ENCODE results near the gene TUBA4A.

TUBA4A gene

GRCh38 chr2:219272995-219273394 is 19.3 kb upstream of the TUBA4A start:
- DNase-seq (ENCODE audit: low read depth) = no peak
- TF ChIP-seq CTCF (IDR thresholded peaks at IDR 0.05; ENCODE audit: low read depth, low read length) (no peak), MYC (IDR thresholded peaks at IDR 0.05; ENCODE audit: low read depth, low read length) (no peak), POLR2A (IDR thresholded peaks at IDR 0.05; ENCODE audit: extremely low read depth, insufficient read length) (no peak), MAX (IDR thresholded peaks at IDR 0.05; ENCODE audit: low read depth, low read length) (no peak)
- no peak overlapping the region for H3K4me3 ChIP-seq (ENCODE audit: low read depth, low read length)

GRCh38 chr2:219272356-219272755 is 18.6 kb upstream of the TUBA4A start:
- TF ChIP-seq POLR2A (IDR thresholded peaks at IDR 0.05; ENCODE audit: extremely low read depth, insufficient read length) (no peak), MYC (IDR thresholded peaks at IDR 0.05; ENCODE audit: low read depth, low read length) (no peak), CTCF (IDR thresholded peaks at IDR 0.05; ENCODE audit: low read depth, low read length) (no peak), MAX (IDR thresholded peaks at IDR 0.05; ENCODE audit: low read depth, low read length) (no peak)
- no peak overlapping the region for H3K4me3 ChIP-seq (ENCODE audit: low read depth, low read length)
- DNase-seq (ENCODE audit: low read depth) = no peak

GRCh38 chr2:219271021-219271420 is 17.3 kb upstream of the TUBA4A start:
- no peak for DNase-seq (ENCODE audit: low read depth)
- no peak overlapping the region for H3K4me3 ChIP-seq (ENCODE audit: low read depth, low read length)
- TF ChIP-seq MAX (IDR thresholded peaks at IDR 0.05; ENCODE audit: low read depth, low read length) (no peak), POLR2A (IDR thresholded peaks at IDR 0.05; ENCODE audit: extremely low read depth, insufficient read length) (no peak), CTCF (IDR thresholded peaks at IDR 0.05; ENCODE audit: low read depth, low read length) (no peak), MYC (IDR thresholded peaks at IDR 0.05; ENCODE audit: low read depth, low read length) (no peak)

GRCh38 chr2:219270055-219270372 is 16.3 kb upstream of the TUBA4A start:
- TF ChIP-seq MAX (IDR thresholded peaks at IDR 0.05; ENCODE audit: low read depth, low read length) (no peak), MYC (IDR thresholded peaks at IDR 0.05; ENCODE audit: low read depth, low read length) (no peak), POLR2A (IDR thresholded peaks at IDR 0.05; ENCODE audit: extremely low read depth, insufficient read length) (no peak), CTCF (IDR thresholded peaks at IDR 0.05; ENCODE audit: low read depth, low read length) (no peak)
- no peak overlapping the region for H3K4me3 ChIP-seq (ENCODE audit: low read depth, low read length)
- DNase-seq (ENCODE audit: low read depth) = no peak

GRCh38 chr2:219269362-219270054 is 15.8 kb upstream of the TUBA4A start:
- no peak for DNase-seq (ENCODE audit: low read depth)
- TF ChIP-seq POLR2A (IDR thresholded peaks at IDR 0.05; ENCODE audit: extremely low read depth, insufficient read length) = no peak
- TF ChIP-seq MAX (IDR thresholded peaks at IDR 0.05; ENCODE audit: low read depth, low read length) = no peak
- TF ChIP-seq CTCF (IDR thresholded peaks at IDR 0.05; ENCODE audit: low read depth, low read length) = no peak
- TF ChIP-seq MYC (IDR thresholded peaks at IDR 0.05; ENCODE audit: low read depth, low read length) = no peak

More at GRCh38 chr2:219269362-219270054, 15.8 kb upstream of the TUBA4A start:
- H3K4me3 ChIP-seq (ENCODE audit: low read depth, low read length) = no peak overlapping the region

All from NB4 (cell line).